IPS-NIHi11 (cell line): ENCODE data around the gene SLC9A9.
"Not testable (repeated sequence)": the region's sequence is repeated elsewhere in the genome, so short reads cannot be mapped to it uniquely, and the experiment has no call there.

Experiments
- DNase-seq: peaks from one replicate; pipeline ENCODE4 v3.0.0; 2012; ENCODE audit warnings: mixed read lengths, low spot score

The SLC9A9 gene

GRCh38 chr3:143464850-143465249 lies 383.4 kb downstream of the SLC9A9 start:
- no peak for DNase-seq

DNA sequence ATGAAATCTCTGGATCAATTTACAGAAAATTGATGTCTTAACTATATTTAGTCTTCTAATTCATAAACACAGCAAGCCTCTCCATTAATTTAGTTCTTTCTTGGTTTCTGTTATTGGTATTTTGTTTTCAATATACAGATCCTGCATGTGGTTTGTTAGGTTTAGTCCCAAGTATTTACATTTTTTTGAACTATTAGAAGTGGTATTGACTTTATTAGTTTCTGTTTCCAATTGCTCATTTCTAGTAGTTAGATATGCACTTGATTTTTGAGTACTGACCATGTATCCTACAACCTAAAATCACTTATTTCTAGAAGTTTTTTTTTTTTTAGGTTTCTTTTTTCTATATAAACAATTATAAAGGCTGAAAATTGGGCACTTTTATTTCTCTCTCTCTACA lies 392.8 kb downstream of the SLC9A9 start:
- DNase-seq: no peak

GRCh38 chr3:143450632-143451031 lies 397.6 kb downstream of the SLC9A9 start:
- no peak for DNase-seq

DNA sequence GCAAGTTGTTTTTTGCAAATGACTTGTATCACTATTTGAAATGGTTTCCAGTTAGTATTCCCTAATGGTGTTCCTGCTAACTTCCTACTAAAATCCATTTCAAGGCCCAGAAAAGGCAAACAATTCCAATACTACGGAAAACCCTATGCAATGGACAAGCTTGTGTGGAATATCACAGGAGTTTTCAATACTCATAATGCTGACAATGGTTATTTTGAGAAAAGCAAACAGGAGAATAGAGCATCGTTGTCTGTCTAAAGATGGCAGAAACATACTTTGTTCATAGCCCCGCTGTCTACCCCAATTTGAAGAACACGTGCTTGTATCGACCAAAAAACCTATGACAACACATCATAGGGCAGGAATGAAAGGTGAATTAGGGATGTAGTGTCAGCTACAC lies 400.8 kb downstream of the SLC9A9 start:
- DNase-seq: no peak

- no peak for DNase-seq
These were observed 403.1 kb downstream of the SLC9A9 start for GRCh38 chr3:143445118-143445517.

DNA sequence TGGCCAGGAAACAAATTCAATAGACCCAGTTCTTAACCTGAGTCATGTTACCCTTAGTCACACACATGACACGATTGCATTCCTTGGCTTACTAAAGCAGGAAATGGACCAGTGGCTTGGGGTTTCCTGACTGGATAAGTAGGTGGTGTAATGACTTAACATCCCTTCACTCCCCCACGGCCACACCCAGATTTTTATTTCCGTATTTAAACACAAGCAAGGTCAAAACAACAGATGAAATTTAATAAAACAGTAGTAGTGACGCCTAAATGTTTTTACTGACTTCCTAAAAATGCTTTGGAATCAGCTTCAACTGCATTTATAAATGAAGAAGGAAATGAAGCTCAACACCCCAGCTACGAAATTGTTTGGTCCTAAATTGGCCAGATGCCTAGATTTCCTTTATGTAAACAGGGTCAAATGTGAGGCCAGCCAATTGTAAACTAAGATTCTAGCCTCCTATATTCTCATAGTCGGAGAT lies 404.4 kb downstream of the SLC9A9 start:
- DNase-seq: peak; percentile 46

GRCh38 chr3:143442814-143443447 lies 405.3 kb downstream of the SLC9A9 start:
- no peak for DNase-seq

DNA sequence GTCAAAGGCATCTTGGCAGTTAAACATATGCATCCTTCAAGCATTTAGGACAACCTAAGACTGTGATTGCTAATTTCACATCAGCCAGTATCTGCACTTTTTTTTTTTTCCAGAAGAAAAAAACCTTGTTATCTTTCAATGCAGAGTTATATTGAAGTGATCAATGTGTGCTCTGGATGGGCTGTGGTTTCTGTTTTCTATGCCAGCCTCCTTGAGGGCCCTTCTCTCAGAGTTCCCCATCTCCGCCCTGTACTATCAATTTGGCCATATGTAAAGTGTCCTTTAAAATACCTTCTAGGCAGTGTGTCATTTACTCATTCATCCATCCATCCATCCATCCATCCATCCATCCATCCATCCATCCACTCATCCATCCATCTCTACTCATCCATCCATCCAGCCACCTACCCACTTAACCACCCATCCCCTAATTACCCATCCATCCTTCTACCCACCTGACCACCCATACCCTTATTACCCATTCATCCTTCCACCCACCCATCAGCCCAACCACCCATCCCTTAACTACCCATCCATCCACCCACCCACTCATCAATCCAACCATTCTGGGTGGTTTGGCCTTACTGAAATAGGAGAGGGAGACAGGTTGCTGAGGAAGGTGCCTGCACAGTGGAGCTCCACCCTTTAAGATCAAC lies 406.6 kb downstream of the SLC9A9 start:
- no peak for DNase-seq

- DNase-seq: no peak
These were observed 408.5 kb downstream of the SLC9A9 start for GRCh38 chr3:143439817-143440216.

- no peak for DNase-seq
These were observed 410.9 kb downstream of the SLC9A9 start for GRCh38 chr3:143437405-143437804.

- DNase-seq: no peak
These were observed 411.9 kb downstream of the SLC9A9 start for GRCh38 chr3:143436231-143436930.

DNA sequence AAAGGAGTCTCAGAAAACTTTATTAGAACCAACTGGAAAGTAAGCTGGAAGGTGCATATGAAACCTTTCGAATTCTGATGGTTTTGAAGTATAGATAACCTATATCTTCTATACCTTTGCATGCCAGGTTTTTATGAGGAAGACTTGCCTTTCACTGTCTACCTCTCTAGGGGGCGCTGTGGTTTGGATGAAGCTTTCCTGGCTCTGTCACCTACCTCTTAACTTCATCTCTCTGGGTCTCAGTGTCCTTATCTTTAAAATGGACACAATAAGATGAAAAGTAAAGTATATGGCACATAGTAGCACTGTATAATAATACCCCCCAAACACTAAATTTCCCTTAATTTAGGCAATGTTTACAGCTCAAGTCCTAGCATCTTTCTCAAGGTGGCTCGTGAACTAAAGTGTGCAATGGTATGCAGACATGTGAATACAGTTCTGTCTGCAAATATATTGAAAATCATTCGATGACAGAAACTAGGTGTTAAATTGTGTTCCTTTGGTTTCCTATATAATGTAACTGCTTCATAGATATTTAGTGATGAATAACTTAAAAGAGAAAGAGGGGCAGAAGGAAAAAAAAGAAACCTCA lies 414.4 kb downstream of the SLC9A9 start:
- DNase-seq: peak; percentile 35

DNA sequence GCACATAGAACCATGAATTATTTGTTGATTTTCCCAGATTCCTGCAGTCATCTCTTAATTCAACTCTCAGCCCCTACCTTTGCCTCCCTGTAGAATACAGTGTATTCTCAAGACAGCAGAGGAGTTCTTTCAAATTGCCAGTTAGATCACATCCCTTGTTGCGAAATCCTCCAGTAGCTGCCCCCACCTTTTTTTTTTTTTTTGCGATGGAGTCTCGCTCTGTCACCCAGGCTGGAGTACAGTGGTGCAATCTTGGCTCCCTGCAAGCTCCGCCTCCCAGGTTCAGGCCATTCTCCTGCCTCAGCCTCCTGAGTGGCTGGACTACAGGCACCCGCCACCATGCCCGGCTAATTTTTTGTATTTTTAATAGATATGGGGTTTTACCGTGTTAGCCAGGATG lies 417.0 kb downstream of the SLC9A9 start:
- not testable (repeated sequence) for DNase-seq

- no peak for DNase-seq
These were observed 417.7 kb downstream of the SLC9A9 start for GRCh38 chr3:143430568-143430967.

DNA sequence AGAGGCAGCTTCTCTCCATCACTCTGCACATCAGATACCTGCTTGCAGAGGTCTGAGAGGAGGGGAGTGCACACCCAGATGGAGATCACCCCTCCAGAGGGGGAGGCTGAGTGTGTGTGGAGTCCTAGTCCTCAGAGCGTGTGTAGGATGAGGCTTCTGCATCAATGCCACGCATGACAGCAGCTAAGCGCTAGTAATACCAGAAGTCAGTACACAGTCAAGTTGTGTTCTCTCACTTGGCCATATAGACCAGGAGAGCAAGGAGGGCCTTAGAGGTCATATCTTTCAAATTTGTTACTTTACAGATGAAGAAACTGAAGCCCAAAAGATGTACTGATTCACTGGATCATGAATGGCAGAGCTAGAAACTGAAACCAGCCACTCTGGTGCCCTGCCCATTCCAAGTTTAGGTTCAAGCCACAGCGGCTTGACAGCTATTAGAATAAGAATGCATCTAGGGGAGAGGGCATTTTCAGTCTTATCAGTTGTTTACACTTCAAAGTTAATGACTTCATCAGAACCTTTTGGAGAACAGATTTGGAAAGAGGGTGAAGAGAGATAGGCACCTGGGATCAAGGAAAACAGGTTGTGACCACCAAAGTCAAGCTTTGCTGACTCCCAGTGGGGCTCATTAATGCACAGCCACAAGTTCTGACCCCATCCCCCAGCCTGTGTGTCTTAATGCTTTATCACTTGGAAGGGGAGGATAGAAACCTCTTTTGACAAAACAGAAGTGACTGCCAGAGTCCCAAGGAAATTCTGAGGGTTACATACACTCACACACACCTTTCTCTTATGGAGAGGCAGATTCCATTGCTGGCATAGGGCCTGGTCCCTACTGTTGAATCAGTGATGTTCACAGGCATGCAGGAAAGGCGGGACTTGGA lies 418.4 kb downstream of the SLC9A9 start:
- no peak for DNase-seq

DNA sequence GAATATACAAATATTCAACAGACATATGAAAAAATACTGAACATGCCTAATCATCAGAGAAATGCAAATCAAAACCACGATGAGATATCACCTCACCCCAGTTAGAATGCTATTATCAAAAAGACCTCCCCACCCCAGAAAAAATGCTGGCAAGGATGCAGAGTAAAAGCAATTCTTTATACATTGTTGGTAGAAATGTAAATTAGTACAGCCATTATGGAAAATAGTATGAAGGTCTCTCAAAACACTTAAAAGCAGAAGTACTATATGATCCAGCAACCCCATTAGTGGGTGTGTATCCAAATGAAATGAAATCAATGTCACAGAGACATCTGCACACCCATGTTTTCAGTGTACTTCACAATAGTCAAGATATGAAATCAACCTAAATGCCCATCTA lies 420.0 kb downstream of the SLC9A9 start:
- no peak for DNase-seq

- DNase-seq: no peak
These were observed 420.6 kb downstream of the SLC9A9 start for GRCh38 chr3:143427631-143428030.

DNA sequence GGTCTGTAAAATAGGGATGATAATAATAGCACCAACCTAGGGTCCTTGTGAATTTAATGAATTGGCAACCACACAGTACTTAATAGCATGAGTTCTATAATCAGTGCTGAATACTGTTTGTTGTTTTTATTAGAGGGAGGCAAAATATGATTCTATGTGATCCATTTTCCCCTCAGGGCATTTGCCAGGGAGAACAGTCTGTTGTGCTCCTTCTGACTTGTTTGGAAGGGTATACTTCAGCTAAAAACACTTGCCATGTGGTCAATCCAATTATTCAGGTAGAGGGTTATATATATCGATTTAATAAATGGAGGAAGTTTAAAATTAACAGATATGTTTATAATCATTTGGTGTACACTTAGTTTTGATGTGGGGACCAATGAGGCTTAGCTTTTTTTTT lies 423.4 kb downstream of the SLC9A9 start:
- DNase-seq: no peak

DNA sequence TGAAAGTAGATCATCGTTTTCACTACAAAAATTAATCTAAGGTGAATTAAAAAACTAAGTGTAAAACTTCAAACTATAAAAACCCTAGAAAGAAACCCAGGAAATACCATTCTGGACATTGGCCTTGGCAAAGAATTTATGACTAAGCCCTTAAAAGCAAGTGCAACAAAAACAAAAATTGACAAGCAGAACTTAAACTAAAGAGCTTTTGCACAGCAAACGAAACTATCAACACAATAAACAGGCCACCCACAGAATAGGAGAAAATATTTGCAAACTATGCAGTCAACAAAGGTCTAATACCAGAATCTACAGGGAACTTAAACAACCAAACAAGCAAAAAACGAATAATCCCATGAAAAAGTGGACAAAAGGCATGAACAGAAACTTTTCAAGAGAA lies 426.7 kb downstream of the SLC9A9 start:
- no peak for DNase-seq

DNA sequence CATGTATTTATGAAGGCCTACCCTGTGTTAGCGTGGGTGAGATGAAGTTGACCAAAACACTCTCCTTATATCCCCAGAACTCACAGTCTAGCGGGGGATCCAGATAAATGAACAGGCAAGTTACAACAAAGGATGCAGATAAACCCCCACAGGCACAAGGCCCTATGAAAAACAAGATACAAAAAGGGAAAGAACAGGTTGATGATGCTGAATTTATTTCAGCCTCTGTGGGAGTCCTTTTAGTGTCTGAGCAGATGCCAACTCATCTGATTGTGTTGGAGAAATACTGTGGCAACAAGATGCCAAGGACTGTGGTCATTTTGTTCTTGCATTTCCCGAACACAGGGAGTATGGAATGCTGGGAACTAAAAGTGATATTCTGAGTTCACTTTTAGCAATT lies 428.7 kb downstream of the SLC9A9 start:
- DNase-seq: no peak

DNA sequence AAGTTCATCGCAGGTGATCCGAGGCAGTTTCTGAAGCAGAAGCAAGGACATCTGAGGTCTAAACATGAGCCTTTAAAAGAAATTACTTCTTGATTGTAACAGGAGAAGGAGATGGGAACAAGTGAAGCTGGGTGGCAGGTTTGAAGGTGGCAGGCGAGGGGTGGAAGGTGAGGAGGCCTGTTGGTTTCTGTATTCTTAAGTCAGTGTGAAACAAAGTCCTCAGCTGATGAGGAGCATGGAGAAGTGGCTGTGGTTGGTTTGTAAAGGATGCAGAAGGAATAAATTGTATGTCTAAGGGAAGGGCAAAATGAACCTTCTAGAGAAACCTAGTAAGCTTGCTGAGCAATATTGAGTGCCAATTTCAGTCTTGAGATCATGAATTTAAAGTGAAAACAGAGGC lies 429.9 kb downstream of the SLC9A9 start:
- DNase-seq: no peak

GRCh38 chr3:143416229-143416628 lies 432.0 kb downstream of the SLC9A9 start:
- DNase-seq: no peak
